NCI-H510A treated with DMSO at 0.1 percent for 48 hours (cell line): Measurements from ENCODE around the gene SRGAP2.
"Not testable (repeated sequence)": the region's sequence is repeated elsewhere in the genome, so short reads cannot be mapped to it uniquely, and the experiment has no call there.

Source experiments
- DNase-seq: peaks from one replicate; lab custom pipeline; 2025; lab: John Stamatoyannopoulos, UW

The SRGAP2 gene

GRCh38 chr1:206205569-206205968, 2.2 kb downstream of the SRGAP2 start:
- not testable (repeated sequence) for DNase-seq

DNA sequence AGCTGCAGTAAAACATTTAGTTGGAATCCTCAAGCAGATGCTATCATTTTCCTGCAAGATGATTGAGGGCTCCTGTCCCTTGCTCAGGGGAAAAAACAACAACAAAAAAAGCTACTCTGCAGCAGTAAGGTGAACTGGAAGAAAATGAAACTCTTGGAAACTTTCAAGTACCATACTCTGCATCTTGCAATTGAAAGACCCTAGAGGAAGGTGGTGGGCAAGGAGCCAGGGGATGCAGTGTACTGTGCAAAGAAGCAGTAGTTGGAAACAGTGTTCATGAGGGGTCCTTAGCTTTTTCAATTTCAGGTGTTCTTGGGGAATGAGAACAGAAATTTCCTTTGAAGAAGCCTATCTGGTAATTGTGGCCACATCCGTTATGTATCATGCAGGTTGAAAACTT, 7.5 kb downstream of the SRGAP2 start:
- DNase-seq = not testable (repeated sequence)

DNA sequence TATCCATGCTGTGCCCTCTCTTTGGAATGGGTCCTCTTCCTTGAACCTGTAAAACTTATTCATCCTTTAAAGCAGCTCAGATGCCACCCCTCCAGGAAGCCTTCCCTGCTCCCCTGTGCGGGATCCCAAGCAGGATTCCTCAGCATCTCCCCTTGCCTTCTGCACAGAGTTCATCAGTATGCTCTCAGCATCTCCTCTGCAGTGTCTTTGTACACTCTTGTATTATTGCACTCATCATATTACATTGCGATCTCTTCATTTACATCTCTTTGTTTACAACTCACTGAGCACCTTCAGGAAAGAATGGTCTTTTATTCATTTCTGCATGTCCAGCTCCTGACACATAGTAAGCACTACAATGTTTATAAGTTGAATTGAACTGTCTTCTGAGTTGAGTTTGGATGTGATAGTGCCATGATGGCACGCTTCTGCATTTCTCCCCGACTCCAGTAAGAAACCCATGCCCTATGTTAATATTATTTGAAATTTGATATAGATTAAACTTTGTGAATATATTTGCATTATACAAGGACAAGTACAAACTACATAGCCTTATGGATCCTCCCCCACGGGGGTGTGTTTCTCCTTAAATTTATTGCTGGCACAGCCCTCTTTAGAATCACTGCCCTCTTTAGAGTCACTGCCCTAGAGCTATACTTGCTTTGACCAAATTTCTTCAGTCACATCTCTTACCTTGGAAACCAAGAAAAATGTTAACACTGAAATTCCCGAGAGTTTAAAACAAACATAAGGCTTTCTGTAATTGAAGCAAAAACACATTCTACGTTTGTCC, 12.5 kb downstream of the SRGAP2 start:
- DNase-seq = not testable (repeated sequence)

- DNase-seq = not testable (repeated sequence)
Measured at GRCh38 chr1:206218285-206218684, 14.9 kb downstream of the SRGAP2 start.

GRCh38 chr1:206218765-206219164, 15.4 kb downstream of the SRGAP2 start:
- DNase-seq = not testable (repeated sequence)

- DNase-seq = not testable (repeated sequence)
Measured at GRCh38 chr1:206219514-206220331, 16.4 kb downstream of the SRGAP2 start.

DNA sequence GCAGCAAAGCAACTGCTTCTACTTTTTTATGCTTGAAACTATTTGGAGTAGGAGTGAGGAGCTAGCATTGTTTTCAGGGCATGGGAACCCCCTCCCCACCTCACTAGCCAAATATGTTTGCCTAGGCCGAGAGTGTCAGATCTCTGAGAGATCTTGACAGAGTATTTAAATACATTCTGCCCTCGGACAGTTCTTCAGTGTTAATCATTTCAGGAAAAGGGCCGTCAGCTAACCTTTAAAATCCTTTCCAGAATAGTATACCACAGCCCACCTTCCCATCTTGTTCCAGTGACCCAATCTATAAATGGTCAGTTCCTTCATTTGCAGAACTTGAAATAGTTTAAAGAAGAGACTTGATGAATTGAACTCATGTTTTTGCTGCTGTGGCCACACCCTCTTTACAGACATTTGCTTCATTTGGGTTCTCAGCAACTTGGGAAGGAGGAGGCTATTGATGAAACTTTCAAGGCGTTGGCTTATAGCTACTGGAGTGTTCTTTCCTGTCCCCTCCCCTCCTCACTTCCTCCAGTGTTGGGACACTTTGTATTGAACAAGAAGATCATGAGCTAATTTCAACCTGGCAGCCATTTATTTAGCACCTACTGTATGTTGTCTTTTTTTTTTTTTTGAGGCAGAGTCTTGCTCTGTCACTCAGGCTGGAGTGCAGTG, 17.1 kb downstream of the SRGAP2 start:
- not testable (repeated sequence) for DNase-seq

GRCh38 chr1:206221585-206221984, 18.2 kb downstream of the SRGAP2 start:
- DNase-seq = not testable (repeated sequence)

DNA sequence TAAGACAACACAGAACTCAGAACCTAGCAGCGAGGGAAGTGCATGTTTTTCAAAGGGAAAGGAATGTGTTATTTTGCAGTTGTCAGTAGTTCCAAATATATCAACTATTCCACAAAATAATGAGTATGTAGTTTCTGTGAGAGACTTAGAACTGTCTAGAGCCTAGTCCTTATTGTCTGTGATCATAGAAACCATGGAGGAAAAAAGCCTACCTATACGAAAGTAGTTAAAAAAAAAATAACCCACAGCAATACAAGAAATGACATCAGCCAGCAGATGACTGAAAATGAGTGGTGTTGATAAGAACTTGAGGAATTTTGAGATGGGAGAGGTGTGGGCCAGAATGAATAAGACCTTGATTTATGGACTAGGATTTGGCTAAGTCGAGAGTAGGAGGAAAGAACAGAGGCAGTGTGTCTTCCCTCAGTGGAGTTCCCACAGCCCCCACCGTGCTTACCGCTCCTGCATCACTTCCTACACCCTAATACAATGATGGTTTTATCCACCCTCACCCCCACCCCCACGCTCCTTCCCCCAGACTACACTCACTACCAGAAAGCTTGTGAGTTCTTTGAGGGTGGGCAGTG, 20.9 kb downstream of the SRGAP2 start:
- not testable (repeated sequence) for DNase-seq

- not testable (repeated sequence) for DNase-seq
Measured at GRCh38 chr1:206225386-206225785, 22.0 kb downstream of the SRGAP2 start.

DNA sequence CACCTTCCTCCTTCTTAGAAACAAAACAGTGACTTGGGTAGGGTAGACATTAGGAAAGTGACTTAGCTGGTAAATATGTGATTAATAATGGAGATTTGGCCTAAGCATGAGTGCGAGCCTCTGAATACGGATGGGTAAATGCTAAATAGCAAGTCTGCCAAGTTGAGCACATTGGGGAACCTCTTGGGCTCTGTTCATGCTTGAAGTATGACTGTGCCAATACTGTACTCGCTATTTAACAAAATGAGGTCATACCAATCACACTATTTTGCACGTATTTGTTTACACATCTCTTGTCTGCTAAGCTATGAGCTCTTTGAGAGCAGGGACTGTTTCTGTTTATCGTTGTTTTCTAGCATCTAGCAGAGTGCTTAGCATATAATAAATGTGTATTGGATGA, 23.5 kb downstream of the SRGAP2 start:
- not testable (repeated sequence) for DNase-seq

DNA sequence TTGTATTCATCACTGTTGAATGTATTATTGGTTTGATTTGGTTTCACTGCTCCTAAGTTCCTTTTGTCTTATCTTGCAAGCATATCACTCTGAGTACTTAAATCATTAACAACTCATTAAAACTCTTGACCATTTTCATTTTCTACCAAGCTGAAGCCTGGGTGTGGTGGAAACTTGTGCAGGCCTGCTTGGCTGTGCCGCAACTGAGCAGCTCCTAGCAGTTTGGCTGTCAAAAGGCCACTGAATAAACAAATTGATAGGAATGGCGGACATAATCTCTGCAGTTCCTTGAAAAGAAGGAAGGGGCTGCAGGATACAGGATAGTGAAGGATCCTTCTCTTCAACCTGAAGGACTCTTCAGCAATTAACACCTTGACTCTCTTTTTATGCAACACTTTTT, 25.9 kb downstream of the SRGAP2 start:
- DNase-seq = not testable (repeated sequence)

GRCh38 chr1:206231989-206232388, 28.6 kb downstream of the SRGAP2 start:
- DNase-seq = not testable (repeated sequence)

DNA sequence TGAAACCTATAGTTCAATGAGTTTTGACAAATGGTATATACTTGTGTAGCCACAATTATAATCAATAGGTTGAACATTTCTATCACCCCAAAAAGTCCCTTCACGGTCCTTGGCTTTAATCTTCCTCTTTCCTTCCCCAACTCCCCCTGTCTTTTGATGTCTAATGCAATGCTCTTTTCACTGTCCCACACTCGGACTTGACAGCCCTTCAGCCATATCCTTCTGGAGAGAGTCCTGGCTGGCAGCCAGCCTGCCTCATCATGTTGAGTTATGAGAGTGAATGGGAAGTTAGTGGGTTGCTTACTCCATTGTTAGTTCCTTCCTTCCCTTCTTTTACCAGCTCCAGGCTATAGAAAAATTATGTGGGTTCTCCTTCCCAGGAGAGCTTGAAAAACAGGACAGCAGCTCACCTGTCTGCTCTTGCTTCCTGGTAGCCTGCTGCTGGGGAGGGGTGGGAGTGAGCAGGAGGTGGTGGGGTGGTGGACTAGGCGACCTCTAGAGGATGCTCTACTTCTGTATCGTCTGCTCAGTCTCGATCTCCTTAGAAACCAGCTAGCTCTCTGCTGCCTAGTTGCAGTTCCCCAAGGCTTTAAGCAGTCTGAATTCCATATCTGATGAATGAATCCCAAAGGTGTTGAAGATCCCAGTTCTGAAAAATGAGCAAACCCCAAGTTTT, 29.8 kb downstream of the SRGAP2 start:
- not testable (repeated sequence) for DNase-seq

DNA sequence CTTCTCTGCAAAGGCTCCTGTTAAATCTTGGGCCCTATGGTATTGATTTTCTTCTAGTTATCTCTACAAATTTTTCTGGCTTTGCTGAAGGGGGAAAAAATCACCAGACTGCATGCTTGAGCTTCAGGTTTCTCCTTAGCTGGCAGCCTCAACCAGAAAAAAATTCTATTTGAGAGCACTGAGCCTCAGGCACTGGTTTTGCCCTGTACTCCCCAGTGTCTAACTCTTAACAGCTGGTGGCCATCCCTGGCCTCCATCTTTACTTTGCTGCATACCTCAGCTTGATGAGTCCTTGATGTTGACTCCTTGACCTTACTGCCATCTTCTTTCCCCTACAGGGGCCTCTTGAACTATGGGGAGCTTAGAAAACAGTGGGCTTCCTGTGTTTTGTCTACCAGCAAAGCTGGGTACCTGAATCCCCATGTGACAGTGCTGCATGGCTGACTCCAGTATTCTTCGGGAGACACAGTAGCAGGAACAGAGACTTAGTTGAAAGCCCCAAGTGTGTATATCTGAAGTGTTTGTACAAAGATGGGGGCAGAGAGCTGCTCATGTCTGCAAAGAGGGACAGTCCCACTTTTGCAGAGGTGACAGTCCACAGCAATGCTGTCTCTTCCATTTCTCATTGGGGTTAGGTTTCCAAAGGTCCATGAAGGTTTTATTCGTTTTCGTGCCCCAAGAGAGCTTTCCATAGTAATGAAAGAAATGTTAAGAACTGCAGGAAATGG, 31.0 kb downstream of the SRGAP2 start:
- DNase-seq = not testable (repeated sequence)

DNA sequence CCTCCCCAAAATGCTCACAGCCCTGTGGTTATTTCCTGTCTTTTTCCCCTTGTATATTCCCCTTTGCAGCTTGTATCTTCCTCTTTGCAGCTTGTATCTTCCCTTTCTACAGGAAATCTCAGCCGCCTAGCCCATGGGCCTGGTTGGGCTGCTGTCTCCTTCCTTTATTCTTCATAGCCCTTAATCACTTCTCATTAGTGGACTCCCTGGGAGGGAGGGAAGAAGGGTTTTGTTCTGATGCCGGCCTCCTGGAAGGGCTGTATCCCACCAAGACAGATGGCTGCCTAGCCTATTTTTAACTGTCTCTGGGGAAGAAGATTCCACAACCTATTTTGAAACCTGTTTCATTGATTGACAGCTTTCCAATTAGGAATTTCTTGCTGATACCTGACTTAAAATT, 31.8 kb downstream of the SRGAP2 start:
- not testable (repeated sequence) for DNase-seq

DNA sequence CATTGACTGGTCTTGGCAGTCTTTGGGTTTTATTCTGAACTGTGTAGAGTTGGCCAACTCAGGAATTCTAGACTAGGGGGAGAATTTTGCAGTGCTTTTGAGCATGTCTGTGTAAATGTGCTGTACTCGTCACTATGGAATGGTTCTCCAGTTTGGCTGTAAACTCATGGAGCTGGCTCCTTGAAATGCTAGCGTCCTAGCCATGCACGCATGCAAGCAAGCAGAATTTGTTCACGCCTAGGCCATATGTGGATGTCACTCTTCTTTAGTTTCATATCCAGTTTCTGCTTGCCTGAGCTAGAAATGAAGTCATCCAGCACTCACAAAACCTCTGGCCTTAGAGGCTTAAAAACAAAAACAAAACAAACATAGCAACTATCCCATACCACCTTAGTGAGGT, 36.9 kb downstream of the SRGAP2 start:
- DNase-seq = not testable (repeated sequence)

- DNase-seq = not testable (repeated sequence)
Measured at GRCh38 chr1:206243335-206243734, 40.0 kb downstream of the SRGAP2 start.

- not testable (repeated sequence) for DNase-seq
Measured at GRCh38 chr1:206245479-206245878, 42.1 kb downstream of the SRGAP2 start.

- not testable (repeated sequence) for DNase-seq
Measured at GRCh38 chr1:206246129-206246886, 43.0 kb downstream of the SRGAP2 start.
